ENCODE measurements around the gene ADI1.

The ADI1 gene

DNA sequence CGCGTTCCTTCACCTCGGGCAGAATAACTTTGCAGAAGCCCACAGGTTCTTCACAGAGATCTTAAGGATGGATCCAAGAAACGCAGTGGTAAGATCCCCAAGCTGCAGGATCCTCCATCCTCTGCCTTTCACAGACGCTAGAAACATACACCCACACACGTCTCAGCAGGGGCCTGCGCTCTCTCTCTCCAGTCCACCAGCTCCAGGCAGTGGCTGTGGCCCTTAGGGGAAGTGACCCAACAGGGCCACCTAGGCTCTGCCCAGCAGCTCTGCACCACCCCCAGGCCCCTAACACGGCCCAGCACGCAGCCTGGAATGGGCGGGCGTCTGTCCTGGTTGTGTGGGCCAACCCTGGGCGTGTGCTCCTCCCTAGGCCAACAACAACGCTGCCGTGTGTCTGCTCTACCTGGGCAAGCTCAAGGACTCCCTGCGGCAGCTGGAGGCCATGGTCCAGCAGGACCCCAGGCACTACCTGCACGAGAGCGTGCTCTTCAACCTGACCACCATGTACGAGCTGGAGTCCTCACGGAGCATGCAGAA lies 40.4 kb downstream of the ADI1 start:
- no peak for DNase-seq

DNA sequence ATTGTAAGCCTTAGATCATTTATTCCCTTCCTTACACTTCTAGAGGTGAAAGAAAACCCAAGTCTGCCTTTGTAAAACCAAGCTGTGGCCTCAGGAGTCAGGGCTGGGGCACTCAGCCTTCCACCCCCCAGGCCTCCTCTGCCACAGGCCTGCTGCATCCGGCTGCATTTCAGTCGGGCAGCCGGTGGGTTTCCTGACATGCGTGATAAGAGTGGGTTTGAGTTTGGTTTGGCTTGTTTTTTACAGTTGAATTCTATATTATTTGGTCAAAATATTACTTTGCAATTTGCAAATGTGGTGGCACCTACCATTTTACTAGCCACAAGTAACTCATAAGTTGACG lies 42.4 kb downstream of the ADI1 start:
- DNase-seq = no peak

DNA sequence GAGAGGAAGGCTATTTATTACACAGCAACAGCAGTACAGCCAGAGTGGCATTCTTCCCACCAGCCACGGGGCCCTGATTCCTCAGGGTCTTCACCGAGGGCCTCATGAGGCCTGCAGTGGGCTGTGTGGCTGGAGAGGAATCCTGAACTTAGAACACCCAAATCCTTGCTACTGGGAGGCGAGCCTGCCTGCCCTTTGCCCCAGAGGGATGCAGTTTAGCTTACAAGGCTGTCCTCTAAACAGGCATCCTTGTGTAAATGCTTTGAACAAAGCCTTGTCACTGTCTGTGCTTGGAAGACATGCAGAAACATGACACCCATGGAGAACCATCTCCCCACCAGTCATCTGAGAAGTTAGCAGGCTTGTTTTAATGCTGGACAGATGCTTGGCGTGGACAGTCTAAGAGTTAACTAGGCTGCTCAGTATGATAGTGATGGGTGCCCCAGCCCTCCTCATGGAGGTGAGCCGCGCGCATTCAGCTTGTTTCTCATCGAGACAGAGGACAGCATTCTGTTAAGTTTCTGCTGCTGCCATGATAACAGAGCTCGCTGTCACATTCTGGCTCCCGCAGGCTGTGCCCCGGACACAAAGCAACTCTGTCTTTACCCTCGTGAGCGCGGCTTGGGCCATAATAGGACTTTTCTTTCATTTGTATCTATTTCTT lies 42.9 kb downstream of the ADI1 start:
- no peak for DNase-seq

DNA sequence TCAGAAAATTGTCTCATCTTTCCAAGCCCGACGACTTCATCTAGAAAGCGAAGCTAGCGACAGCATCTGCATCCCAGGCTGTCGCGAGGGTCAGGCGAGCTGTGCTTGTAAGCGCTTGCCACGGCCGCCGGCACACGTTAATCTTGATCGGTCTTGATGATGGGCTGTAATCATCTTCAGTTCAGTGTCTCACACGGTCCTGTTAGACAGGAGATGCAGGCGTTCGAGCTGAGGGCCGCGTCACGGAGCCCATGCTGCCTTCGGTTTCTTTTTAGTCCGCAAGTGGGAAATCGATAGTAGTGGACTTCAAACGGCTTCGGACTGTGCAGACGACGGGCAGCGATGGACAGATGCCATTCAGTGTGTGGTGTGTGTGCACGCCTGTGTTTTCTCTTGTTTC lies 43.6 kb downstream of the ADI1 start:
- DNase-seq = no peak

DNA sequence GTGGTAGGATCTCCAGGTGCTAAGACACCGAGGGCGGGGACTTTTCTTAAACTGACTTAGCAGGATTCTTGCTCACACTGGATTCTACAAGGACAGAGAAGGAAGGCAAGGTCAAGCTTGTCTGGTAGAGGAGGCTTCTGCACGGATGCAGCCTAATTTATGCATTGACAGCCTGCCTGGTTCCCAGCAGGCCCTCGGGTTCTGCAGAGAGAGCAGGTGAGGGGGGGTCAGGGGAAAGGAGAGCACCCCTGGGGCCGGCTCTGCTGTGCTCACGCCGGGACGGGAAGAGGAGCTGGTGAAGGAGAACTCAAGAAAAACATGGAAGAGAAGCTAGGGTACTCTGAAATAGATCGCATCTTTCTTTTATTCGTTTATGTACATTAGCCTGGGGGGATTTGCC lies 46.4 kb downstream of the ADI1 start:
- no peak for DNase-seq

DNA sequence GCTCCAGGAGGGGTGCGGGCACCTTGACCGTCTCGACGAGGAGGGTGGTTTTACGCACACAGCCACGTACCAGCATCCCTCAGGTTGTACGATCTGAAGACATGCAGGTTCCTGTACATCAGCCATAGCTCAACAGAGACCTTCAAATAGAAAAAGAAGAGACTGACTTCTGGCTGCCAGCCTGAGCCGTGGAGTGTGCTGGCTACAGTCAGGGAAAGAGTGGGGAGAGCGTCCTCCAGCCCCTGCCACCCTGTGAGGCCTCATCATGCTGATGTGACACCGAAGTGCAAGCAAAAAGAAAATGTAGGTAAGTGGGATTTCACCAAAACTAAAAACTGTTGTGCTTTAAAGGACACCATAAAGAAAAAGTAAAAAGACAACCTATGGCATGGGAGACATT lies 47.0 kb downstream of the ADI1 start:
- no peak for DNase-seq

DNA sequence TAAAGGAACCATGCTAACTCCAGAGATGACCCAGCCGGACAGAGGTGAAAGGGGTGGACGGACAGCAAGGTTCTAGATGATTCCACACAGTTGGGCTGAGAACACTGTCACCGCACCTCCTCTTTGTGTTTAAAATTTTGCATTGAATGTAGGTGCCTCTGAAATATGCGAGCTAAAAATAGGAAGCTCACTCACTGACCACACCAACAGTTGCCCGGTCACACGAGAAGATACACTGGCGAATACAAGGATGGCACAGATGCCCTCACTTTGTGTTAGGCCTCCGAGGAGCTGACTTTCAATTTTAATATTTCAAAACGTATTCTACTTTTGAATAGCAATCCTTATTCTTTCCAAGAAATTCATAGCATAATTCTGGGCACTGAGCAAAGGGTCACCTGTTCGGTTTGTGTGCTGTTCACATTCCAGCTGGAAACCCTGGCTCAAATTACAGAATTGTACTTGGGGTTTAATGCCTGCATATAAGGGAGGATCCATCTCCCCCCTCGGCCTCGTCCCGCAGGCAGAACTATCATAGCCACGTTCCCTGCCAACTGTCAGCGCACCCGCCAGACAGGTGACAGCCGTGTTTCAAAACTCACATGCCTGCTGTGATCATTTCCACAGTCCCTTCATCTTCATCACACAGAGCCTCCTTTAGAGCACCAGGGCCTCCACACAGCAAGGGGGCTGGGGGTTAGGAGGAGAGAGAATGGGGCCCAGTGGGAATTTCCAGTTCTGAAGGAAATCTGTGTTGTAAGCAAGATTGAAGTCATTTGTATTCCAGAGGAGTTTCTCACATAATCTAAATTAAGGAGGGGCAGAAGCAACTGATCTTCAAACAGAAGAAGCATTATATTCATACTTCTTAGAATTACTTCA lies 48.2 kb downstream of the ADI1 start:
- no peak for DNase-seq

DNA sequence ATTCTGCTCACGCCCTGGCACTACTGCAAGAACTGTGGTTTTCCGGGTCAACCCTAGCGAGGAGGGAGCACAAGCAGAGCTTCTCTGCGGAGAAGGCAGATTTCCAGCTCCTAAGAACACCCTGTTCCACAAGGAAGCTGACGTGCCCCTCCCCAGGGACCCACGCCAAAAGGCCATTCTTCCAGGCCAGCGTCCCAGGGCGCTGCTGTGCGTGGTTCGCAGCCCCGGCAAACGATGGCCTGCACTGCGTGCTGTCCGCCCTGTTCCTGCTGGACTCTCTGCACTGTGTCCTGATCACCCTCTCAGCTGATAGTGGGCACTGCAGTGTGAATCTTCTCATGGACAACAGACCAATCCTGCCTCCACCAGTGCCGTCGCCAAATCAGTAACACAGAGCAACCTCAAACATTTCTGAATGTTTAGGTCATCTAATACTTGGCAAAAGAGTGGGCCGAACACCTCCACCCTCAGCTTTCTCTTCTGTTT lies 49.1 kb downstream of the ADI1 start:
- no peak for DNase-seq

DNA sequence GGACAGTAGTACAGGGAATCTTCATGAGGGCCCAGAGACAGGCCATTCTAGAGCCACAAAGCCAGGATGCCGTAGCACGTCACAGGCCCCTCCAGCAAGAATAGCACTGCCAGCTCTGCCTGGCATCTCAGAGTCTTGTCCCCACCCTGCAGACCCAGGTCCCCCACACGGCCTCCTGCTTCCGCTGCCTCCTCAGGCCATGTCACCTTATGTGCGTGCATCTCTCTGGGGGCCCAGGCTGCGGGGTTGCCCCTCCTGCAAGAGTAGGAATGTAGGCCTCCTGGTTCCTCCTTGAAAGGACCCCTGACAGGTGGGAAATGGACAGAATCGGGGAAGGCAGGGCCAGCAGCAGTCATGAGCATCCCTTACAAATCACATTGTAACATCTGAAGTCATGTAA lies 49.8 kb downstream of the ADI1 start:
- DNase-seq = no peak

DNA sequence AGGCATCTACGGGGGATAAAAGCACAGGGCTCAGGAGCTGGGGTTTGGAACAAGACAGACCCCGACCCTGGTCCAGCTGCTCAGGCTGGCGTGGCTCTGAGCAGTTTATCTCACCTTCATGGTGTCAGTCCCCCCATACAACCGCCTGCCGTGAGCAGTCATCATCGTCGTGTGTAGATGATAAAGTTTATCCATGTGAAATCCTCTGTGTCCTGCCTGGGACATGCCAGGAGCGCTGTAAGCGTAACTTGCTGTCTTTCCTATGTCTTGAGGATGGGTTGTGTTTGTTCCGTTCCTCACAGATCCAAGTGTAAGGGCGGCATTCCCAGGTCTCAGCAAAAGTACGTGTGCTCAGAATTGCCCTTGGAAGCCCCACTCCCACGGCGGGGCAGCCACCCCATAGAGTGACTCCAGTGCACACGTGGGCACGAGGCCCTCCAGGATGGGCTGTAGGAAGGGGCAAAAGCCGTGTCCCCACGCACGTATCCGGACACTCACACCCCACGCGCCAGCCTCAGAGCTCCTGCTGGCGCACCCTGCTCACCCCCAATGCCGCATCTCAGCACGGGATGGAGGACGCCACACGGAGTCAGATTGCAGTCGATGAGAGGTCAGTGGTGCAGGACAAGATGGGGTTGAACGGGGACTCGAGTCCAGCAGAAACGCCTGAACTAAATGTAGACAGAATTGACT lies 50.9 kb downstream of the ADI1 start:
- DNase-seq = no peak

DNA sequence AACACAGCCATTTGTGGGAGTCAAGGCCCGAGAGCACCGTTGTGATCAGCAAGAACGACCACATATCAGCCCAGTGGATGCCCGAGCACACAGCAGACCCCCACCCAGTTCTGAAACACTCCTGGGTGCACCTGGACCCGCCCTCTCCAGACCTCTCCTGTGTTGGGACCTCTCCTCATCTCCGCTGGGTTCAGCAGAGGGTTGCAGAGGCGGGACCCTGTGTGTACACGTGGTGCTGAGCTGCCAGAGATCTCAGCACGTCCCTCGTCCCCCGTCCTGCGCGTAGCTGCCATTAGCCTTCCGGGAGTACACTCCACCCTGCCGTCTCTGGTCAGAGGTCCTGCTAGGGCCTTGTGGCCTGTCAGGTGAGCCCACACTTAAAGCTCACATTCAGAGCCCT lies 51.7 kb downstream of the ADI1 start:
- no peak for DNase-seq

DNA sequence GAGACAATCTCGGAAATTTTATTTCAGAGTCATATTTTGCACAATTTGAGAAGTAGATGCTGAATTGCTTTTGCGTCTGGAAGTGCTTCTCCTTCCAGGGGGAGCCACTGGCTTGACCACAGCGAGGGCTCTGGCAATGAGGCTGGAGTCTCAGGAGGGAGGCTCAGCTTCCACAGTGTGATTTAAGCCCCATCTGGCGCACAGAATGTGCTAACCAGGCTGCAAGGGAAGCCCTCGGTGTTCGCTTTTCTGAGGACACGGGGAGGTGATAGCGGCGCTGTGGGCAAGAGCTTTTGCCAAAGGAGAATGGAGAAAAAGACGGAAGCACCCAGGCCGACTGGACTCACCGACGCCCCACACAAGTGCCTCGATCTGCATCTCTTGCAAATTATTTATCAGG lies 52.4 kb downstream of the ADI1 start:
- no peak for DNase-seq

DNA sequence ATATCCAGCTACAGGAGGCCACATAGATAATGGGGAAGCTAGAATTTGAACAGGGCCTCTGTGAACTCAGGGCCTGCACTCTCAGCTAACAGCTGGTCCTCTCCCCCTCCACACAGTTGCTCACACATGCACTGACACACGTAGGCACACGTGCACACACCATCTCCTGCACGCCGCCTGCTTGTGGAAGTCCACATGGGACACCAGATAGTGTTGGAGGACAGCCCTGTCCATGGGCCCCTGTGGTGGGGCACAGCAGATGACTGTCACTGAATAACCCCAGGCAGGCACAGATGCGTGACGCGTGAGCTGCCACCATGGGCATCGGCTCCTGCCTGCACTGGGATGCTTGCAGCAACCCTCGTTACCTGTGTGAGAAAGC lies 52.9 kb downstream of the ADI1 start:
- DNase-seq = no peak

DNA sequence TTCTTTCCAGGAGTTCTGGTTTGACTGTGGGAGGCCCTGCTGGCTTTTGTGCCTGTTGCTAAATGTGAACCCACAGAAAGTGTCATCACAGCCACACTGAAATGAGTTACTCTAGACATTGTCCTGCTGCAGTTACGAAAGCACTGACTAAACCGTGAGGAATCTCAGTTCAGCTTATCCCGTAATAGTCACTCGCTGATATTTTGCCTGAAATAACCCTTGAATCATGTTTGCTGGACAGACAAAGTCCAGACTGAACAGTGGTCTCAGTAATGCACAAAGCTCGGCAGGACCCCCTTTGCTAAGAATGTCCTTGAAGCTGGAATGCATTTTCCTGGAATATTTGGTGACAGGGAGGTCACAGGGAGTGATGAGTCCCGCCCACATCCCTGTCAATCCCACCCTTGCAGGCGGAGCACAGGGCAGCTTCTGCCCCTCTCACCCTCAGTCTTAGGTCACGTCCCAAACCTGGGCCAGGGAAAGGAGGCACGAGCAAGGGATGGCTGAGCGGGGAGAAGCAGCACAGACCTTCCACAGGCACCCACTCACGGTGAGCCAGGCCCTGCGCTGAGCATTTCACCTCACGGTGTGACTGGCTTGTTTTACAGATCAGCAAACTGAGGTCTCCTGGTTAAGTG lies 53.4 kb downstream of the ADI1 start:
- DNase-seq = no peak

DNA sequence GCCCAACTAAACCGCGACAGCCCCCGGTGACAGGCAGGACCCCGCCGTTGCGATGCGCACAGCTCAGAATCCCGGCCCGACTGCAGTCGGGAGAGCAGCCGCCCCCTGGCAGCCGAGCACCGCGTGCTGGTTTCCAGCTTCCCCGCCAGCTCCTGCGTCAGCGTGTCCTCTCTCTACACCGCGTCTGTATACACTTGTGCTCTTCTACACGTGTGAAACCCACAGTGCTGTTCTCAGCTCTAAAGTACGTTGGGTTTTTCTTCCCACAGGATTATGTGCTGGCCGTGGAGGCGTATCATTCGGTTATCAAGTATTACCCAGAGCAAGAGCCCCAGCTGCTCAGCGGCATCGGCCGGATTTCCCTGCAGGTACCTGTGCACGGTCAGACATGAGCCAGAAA lies 54.0 kb downstream of the ADI1 start:
- DNase-seq = no peak

DNA sequence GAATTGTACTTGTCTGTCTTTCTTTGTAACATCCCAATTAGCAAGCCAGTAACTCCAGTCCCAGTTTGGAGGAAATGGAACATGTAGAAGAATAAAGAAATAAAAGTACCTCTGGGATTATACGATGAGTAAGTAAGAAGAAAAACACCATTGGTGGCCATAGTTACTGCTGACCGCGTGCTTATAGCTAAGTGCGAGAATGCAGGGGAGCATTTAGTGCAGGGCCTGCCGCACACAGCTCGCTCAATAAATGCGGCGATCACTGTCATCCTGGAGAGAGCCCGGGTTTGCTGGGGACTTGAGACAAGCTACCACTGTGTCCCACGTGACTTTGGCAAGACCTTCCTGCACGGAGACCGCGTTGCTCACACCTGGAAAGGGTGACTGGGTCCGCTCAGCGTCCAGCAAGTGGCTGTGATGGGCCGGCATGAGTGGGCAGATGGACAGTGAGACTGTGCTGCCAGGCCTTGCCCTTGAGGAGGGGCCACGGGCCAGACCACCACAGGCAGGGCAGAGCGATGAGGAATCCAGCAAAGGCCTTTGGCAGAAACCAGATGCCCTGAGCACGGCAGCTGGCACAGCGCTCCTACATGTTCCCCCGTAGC lies 54.8 kb downstream of the ADI1 start:
- DNase-seq = no peak

DNA sequence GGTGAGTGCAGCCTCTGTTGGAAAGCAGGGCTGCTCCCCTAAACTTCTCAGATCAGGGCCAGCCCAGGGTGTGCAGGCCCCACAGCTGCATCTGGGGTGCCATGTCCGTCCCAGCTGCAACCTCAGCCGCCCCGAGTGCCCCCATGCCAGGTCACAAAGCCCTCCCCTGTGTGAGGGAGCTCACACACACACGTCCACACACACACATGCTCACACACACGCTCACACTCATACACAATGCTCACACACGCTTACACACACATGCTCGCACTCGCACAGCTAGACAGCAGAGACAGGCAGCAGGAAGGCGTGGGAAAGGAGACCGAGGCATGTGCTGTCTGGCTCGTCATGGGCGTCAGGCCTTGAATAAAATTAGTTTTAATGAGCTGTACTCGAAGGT lies 55.4 kb downstream of the ADI1 start:
- no peak for DNase-seq

DNA sequence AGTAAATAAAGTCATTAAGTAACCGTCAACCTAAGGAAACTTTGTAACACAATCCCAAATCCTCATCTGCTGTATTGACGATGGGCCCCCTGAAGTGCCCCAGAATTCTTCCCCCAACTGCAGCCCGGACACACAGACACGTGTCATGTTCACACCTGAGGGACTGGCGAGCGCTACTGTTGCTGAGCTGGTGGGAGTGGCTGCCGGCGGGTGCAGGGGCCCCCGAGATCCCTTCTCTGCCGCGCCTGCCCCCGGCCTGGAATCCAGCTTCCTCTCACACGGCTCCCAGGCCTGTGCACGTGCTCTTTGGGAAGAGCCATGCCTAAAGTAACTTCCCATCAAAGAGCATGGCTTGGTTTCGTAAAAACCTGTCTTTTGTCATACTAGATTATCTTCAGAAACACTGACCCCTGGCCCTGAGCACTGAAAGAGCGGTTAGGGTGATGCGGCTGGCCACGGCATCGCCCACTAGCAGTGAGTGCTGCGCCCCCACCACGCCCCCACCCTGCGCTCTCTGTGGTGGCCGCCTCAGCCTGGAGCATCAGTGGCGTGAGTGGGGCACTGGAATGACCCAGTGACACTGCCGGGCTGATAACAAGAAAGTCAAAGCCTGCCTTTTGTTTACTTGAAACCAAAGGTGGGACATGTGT lies 56.0 kb downstream of the ADI1 start:
- no peak for DNase-seq

DNA sequence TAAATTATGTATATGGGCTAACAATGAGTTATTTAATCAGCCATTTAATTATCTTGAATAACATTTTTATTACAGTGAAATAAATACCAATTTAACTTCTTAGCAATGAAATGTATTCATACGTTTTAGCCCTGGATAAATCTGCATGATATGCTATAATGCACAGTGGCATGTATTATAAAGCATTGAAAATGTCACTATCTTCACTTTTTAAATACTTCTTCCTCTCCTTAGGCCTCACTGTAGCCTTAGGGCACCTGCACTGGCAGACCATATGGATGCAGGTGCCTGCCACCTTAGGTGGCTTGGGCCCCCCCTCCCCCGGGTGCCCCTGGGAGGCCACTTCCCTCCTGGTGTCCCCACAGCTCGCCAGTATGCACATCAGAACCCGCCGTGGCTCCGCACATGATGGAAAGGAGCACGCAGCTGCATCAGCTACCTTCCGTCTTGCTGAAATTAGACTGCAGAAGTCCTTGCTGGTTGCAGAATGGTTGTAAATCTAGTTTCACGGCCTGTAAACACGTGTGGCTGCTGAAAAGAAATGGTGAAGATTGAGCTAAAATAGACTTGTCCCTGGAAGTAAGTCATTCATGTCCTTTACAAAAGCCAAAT lies 56.7 kb downstream of the ADI1 start:
- no peak for DNase-seq

DNA sequence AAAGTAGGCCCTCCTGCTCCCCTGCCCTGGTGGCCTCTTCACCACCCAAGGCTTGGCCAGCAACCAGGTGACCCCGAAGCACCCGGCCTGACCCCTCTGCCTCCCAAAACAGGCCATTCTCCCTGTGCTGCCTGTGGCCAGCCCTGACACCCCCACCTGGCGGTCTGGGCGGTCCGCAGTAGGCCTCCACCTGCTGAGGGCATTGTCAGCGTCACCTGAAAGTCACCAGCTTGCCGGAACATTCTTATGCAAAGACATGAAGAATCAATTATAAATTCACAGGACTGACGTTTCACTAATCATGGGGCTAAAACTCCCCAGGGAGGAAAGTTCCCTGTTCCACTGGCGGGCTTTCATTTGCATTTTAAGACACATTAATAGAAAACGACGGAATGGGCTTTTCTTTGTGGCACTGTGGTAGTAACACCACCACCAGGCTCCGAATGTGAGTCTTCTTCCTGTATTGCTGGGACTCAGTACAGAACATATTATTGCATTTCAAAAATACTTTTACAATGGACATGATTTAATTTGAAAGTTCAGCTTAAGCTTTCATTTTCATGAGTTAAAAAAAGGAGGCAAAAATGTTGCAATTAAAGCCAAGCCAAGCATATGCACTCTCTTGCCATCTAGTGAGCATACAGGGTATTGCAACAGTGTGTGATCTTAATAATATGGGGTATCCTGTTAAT lies 57.4 kb downstream of the ADI1 start:
- peak; percentile 31 for DNase-seq
